ENCODE data around the gene POU6F1. TPM values are rescaled to one million over a fixed set of nuclear protein-coding genes. Genes with fewer than 3 reads are reported as not detected.

The POU6F1 gene
- total and polyA plus RNA-seq, 2 of the 8 experiments (the other 6 are each of a cell fraction or from before 2014, with no cell fraction given): 5.6 to 8.7 TPM

- TF ChIP-seq ATF2 (IDR thresholded peaks at IDR 0.05; ENCODE audit: low read length): no peak
These were observed 7.9 kb upstream of the POU6F1 start (continued) for GRCh38 chr12:51225771-51226170.

All from H1 (cell line).